EL (cell line): Measurements from ENCODE around the gene KCNK13.
"Not testable (repeated sequence)": the region's sequence is repeated elsewhere in the genome, so short reads cannot be mapped to it uniquely, and the experiment has no call there.

ENCODE experiments used
- DNase-seq: peaks from one replicate; pipeline ENCODE4 v3.0.0-alpha.2; 2016

Gene KCNK13

GRCh38 chr14:90061685-90062126 is at the start of gene KCNK13:
TSS of gene KCNK13 (plus strand) at chr14:90061994. CDS start at chr14:90062206, 212 bp downstream.
- DNase-seq: no peak

DNA sequence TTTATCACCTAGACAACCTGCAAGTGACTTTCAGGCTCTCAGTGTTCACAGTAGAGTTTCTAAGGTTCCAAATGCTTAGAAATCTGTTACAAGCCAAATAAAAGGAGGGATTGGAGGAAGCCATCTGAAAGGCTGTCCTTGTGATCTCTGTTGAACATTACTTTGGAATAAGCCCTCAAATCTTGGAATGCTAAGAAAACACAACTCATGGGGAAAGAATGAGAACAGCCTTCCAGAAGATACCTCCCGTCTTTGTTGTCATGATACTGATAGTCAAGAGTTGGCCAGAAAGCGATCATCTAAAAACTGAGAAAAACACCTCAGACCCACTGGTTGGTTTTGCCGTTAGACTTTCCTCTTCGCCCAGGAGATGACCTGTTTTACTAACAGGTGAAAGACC is 44.4 kb upstream of the KCNK13 start:
- peak; percentile 16 for DNase-seq

GRCh38 chr14:90019824-90020523 is 41.8 kb upstream of the KCNK13 start:
- peak; percentile 12 for DNase-seq

- DNase-seq: no peak
Observed at GRCh38 chr14:90023176-90023896, 38.5 kb upstream of the KCNK13 start.

GRCh38 chr14:90024910-90025309 is 36.9 kb upstream of the KCNK13 start:
- no peak for DNase-seq

- DNase-seq: not testable (repeated sequence)
Observed at GRCh38 chr14:90026608-90027007, 35.2 kb upstream of the KCNK13 start.

- DNase-seq: no peak
Observed at GRCh38 chr14:90027842-90028241, 34.0 kb upstream of the KCNK13 start.

DNA sequence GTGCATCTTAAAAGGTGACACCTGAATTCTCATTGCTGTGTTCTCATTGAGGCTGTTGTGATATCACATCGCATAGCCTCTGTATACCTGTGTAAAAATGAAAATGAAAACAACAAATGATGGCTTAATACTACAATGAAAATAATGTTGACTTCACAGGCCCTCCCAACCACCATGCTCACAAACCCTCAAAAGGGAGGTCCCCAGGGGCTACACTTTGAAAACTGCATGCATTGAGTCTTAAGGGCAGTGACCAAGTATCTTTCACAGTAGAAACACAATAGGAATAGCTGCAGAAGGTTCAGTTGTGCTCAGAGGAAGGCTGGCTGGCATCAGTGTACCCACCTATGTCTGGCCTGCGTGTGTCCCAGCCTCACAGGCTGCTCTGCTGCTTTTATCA is 27.6 kb upstream of the KCNK13 start:
- no peak for DNase-seq

GRCh38 chr14:90034835-90035525 is 26.8 kb upstream of the KCNK13 start:
- DNase-seq: no peak

DNA sequence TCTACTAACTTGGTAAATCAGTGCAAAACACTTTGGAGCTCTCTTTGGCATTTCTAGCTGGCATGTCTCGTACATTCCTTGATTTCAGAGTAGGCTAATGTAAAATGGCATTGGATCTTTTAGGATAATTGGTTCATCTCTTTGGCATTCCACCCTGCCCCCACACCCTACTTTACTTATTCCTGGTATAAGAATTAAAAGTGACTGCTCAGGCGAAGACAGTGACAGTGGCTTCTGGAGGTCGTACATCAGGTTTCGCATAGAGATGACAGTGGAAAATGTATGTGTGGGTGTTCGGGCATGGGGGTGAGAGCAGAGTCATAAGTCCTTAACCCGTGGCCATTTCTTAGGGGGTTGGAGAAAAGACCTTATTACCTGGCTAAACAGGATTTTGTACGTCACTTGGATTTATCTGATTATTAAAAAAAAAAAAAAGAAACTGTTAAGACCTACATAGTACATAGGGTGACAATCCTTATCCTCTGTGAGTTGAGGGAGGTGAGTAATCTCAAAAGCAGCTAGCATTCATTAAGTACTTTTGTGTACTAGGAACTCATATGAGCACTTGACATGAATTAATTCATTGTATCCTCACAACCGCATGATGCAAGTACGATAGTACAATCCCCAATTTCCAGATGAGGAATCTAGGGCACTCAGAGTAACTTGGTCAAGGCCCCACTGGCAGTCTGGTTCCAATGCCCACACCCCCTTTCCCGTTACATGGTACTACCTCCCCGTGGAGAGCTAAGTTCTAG is 22.4 kb upstream of the KCNK13 start:
- DNase-seq: no peak

DNA sequence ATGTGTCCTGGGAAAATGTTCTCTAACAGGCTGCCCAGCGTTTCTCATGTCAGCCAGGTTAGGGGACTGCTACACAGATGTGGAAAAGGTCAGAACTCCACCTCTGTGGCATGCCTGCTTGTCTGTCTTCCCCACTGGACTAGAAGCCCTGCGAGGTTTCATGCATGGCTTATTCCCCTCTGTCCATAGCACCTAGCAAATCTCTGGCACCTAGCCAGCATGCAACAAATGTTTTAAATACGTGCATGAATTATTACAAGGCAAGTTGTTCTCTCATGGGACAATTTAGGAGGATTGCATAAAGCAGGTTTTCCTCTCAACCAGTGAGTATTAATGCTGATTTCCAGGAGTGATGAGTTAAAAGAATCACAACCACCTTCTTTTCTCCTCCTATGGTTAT is 21.4 kb upstream of the KCNK13 start:
- DNase-seq: no peak

DNA sequence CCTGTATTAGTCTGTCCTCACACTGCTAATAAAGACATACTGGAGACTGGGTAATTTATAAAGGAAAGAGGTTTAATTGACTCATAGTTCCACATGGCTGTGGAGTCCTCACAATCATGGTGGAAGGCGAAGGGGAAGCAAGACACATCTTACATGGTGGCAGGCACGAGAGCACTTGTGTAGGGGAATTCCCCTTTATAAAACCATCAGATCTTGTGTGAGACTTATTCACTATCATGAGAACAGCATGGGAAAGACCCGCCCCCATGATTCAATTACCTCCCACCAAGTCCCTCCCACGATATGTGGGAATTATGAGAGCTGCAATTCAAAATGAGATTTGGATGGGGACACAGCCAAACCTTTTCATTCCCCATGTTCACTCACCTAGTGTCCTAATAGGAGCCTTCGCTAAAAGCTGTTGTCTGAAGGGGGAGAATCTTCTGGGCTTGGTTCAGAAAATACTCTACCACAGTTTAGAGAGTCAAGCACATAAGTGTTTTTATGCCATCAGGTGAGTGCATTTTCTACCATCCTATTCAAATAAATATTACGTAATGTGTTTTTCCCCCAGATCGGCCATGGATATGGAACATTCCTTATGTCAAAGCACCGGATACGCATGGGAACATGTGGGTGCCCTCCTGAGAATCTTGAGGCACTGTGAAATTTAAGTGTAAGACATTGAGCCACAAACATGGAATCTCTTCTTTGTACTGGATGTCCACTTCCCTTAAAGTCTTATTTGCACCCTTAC is 19.1 kb upstream of the KCNK13 start:
- no peak for DNase-seq

DNA sequence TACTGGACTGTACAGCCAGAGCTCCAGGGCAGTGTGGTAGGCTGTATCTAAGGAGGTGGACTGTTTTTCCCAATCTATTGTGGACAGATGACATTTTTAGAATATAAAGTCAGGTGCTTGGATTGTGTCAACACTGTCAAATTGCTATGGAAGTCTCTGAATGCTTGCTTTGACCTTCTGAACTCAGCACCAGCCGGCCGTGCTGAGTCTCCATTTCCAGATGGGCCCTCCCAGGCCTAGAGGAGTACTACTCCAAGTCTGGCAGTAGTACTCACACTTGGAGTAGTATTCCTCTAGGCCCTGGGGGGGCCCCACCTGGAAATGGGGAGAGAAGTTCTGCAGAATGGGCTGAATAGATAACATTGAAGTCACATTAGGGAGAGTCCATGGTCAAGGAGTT is 16.2 kb upstream of the KCNK13 start:
- DNase-seq: no peak

DNA sequence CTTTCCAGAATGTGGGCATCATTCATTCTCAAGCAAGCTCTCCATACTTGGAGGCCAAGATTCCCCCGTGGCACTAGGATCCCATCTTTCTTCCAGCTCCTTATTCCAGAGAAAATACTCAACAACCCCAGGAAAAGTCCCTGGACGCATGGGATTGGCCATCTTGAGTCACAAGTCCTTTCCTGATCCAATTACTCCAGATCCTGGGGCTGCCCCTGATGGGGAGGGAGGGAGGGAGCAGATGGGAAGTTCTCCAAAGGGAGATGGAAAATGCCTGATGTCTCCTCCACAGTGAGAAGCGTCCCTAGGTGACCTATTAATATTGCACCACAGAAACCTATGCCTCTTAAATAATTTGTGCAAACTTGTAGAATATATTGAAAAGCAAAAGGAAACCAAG is 12.4 kb upstream of the KCNK13 start:
- DNase-seq: no peak

DNA sequence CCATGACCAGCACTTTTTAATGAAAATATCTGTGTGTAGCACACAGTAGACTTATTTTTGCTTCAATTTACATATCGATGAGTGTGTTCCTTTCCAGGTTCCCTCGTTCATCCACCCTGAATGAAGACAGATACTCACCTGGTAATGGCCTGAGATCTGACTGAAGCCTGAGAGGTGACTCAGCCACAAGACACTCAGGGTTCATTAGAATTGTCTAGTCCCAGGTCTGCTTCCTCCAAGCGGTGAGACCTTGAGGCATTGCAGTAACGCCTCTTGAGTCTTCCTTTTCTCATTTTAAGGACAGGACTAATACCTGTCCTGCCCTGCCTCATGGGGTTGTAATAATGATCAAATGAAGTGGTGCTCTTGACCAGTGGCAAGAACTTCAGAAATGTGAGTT is 11.5 kb upstream of the KCNK13 start:
- no peak for DNase-seq

DNA sequence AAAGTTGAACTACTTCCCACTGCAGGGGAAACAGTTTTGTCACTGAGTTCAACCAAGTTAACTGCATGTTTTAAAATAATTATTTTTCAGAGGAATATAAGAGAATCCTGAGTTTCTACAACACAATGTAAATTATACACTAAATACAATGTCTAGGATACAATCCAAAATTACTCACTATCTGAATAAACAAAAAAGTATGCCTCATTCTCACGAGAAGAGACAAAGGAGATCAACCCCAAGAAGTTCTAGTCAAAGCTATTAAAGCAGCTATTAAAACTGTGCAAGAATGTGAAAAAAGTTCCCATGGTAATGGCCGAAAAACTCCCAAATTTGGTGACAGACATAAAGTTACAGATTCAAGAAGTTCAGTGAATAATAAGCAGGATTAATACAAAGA is 8.8 kb upstream of the KCNK13 start:
- DNase-seq: no peak

GRCh38 chr14:90054803-90055202 is 7.0 kb upstream of the KCNK13 start:
- DNase-seq: no peak

DNA sequence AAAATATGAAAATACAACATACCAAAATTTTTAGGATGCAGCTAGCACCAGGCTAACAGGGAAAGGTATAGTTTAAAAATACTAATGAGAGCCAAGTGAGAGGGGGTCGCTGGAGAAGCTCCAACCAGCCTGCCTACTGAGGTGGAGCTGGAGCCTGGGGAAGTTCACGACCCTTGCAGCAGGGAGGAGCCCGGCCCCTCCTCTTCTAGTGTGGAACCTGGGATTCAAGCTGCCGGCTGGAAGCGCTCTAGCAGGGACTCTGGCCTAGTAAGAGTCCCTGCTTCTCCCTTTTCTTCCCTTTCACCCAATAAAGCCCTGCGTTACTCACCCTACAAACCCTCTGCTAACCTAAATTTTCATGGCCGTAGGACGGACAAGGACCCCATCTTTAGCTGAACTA is 5.0 kb upstream of the KCNK13 start:
- DNase-seq: no peak

GRCh38 chr14:90058876-90059458 is 2.8 kb upstream of the KCNK13 start:
- DNase-seq: no peak

DNA sequence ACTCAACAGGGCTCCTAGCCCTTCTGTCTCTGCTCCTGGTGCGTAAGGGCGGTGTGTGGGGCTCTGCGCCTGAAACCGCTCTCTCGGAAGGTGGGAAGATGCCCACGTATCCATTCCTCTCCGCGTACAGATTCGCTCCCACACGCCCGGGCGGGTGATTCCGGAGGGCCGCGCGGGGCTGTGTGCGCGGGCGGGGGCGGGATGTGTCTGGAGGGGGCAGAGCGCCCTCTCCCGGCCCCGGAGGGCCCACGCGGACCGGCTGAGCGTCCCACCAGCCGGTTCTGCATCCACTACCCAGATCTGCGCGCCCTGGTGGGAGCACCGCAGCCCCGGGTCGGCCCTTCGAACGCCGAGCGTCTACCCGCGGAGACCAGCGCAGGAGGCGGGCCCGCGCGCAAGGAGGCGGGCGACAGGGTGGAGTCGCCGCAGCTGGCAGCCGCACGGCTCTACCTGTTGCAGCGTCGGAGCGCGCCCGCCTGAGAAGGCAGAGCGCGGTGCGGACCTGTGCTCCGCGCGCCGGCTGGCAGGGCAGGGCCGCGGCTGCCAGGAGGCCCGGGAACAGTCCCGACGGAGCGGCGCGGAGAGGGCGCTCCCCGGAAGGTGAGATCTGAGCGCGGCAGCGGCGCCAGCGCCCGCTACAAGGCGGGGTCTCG is 1.4 kb upstream of the KCNK13 start:
- DNase-seq: peak; percentile 69

- no peak for DNase-seq
Observed at GRCh38 chr14:90060965-90061684, 669 bp upstream of the KCNK13 start.
